Measurements from ENCODE around the gene LRMDA.

GRCh38 chr10:76024460-76025123 lies 593.2 kb downstream of the LRMDA start:
- no peak for TF ChIP-seq CTCF (IDR thresholded peaks at IDR 0.05)
- TF ChIP-seq POLR2A (IDR thresholded peaks at IDR 0.05), result no peak
